Neural cell (in vitro differentiated cells): ENCODE results near the gene TNNT3.

Experiments
- EZH2 ChIP-seq: fragments of 200-600, 300-800 bp; shearing (Covaris generic), sonication (generic); IDR thresholded peaks from 2 replicates; pipeline ENCODE4 v1.6.1; 2014; ENCODE audit warnings: antibody characterized with exemption, low read length, borderline replicate concordance, mild to moderate bottlenecking; ENCODE audit not compliant: insufficient read depth, poor library complexity, severe bottlenecking
- RAD21 ChIP-seq: fragments of 450-650 bp; conservative IDR thresholded peaks from 2 replicates; pipeline ENCODE4 v1.6.1; 2014; ENCODE audit warnings: antibody characterized with exemption, mild to moderate bottlenecking, moderate library complexity
- SMC3 ChIP-seq: fragments of 450-650 bp; conservative IDR thresholded peaks from 2 replicates; pipeline ENCODE4 v1.6.1; 2014; ENCODE audit warnings: antibody characterized with exemption, mild to moderate bottlenecking, moderate library complexity; ENCODE audit not compliant: poor library complexity
- TF ChIP-seq, protein P1 (sequence below): fragments of 450-650 bp; IDR thresholded peaks from 2 replicates; pipeline ENCODE4 v1.5.1; 2014; ENCODE audit warnings: antibody characterized with exemption, mild to moderate bottlenecking, moderate library complexity; ENCODE audit not compliant: poor library complexity, severe bottlenecking

DNA sequence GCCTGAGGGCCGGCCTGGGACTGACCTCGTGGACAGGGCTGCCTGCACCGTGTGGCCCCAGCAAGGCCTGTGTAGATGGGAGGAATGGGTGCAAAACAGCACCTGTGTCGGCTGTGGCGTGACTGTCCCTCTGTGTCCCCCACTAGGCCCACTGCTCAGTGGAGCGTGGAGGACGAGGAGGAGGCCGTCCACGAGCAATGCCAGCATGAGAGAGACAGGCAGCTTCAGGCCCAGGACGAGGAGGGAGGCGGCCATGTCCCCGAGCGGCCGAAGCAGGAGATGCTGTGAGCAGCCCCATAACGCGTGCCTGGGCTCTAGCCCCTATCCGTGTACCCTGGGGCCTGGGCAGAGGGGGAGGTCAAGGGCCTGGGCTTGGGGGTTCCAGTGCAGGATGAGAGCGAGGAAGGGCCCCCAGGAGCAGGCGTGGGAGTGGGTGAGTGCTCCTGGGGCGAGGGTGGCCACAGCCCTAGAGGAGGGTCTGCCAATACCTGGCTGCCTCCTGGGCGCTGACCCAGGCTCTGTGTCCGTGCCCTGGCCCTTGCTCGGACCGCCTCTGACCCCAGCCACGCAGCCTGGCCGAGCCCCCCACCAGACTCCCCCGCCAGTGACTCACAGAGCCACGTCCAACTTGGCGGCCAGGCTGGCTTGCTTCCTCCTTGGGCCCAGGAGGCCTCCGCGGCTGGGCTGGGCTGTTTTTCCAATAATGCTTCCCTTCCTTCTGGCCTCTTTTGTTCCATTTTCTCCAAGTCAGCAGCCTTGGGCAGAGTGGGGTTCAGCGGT is 39.4 kb upstream of the TNNT3 start:
- TF ChIP-seq SMC3 (no peak), EZH2 (no peak), RAD21 (no peak)
- TF ChIP-seq, protein P1, sequence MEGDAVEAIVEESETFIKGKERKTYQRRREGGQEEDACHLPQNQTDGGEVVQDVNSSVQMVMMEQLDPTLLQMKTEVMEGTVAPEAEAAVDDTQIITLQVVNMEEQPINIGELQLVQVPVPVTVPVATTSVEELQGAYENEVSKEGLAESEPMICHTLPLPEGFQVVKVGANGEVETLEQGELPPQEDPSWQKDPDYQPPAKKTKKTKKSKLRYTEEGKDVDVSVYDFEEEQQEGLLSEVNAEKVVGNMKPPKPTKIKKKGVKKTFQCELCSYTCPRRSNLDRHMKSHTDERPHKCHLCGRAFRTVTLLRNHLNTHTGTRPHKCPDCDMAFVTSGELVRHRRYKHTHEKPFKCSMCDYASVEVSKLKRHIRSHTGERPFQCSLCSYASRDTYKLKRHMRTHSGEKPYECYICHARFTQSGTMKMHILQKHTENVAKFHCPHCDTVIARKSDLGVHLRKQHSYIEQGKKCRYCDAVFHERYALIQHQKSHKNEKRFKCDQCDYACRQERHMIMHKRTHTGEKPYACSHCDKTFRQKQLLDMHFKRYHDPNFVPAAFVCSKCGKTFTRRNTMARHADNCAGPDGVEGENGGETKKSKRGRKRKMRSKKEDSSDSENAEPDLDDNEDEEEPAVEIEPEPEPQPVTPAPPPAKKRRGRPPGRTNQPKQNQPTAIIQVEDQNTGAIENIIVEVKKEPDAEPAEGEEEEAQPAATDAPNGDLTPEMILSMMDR, result no peak
